GM21381 (cell line): ENCODE results near the gene CABLES1.
"Not testable (repeated sequence)": the region's sequence is repeated elsewhere in the genome, so short reads cannot be mapped to it uniquely, and the experiment has no call there.

Source experiments
- ATAC-seq: cut with Tn5 transposase; IDR thresholded peaks from one replicate; pipeline ENCODE4 v1.9.1; 2021; ENCODE audit warnings: mild to moderate bottlenecking, moderate library complexity; ENCODE audit not compliant: unreplicated experiment

The CABLES1 gene

GRCh38 chr18:23141104-23141999 lies 6.1 kb downstream of the CABLES1 start:
- no peak for ATAC-seq

GRCh38 chr18:23142251-23142929 lies 7.1 kb downstream of the CABLES1 start:
- no peak for ATAC-seq

DNA sequence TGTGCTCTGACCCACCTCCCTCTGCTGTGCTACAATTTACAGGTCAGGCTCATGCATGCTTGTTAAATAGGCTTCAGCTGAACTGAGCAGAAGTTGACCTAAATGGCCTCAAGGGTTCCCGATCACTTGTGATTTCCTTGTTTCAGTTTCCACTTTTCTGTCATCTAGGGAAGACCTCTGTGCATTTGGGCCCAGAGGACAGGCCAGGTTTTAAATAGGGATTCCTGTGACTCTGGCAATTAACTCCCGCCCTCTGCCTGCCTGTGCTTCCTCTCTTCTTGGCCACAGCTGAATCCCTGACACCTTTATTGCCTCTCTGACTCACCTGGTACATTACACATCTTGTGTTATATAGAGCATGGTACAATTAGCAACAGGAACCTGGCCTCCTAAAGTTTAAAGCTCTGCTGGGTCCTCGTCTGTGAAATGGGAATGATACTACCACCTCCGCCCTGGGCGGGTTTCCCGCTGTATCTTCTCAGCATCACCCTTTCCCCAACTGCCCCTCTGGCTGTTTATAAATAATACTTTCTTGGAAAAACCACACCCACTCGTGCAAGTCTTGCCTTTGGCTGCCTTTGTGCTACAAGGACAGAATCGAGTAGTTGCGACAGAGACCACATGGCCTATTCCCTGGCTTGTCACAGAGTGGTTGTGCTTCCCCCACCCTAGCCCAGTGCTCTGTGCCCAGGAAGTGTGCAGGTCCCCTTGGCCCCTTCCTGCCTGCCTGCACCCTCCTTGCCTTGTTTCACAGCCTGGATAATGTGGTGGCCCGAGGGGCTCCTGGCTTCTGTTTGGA lies 7.9 kb downstream of the CABLES1 start:
- no peak for ATAC-seq

- no peak for ATAC-seq
Observed at GRCh38 chr18:23143815-23144261, 8.6 kb downstream of the CABLES1 start.

DNA sequence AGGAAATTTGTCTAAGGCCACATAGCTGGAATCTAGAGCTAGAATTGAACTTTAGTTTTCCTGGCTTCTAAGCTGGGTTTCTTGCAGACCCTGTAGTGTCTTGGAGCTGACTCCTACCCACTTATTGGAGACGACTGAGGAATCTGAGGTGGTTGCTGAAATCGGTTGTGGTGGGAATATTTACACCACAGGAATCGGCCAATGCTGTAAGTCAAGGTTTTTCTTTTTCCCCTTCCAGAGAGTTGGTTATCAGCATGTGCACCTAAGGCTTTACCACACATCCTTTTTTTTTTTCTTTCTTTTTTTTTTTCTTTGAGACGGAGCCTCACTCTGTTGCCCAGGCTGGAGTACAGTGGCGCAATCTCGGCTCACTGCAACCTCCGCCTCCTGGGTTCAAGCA lies 9.4 kb downstream of the CABLES1 start:
- ATAC-seq: no peak

GRCh38 chr18:23145621-23146020 lies 10.3 kb downstream of the CABLES1 start:
- no peak for ATAC-seq

GRCh38 chr18:23146861-23147469 lies 11.7 kb downstream of the CABLES1 start:
- ATAC-seq: no peak

GRCh38 chr18:23148382-23148781 lies 13.1 kb downstream of the CABLES1 start:
- no peak for ATAC-seq

- ATAC-seq: no peak
Observed at GRCh38 chr18:23149570-23149969, 14.3 kb downstream of the CABLES1 start.

- no peak for ATAC-seq
Observed at GRCh38 chr18:23151414-23152099, 16.3 kb downstream of the CABLES1 start.

GRCh38 chr18:23154030-23154429 lies 18.7 kb downstream of the CABLES1 start:
- ATAC-seq: no peak

- ATAC-seq: no peak
Observed at GRCh38 chr18:23154823-23155500, 19.7 kb downstream of the CABLES1 start.

DNA sequence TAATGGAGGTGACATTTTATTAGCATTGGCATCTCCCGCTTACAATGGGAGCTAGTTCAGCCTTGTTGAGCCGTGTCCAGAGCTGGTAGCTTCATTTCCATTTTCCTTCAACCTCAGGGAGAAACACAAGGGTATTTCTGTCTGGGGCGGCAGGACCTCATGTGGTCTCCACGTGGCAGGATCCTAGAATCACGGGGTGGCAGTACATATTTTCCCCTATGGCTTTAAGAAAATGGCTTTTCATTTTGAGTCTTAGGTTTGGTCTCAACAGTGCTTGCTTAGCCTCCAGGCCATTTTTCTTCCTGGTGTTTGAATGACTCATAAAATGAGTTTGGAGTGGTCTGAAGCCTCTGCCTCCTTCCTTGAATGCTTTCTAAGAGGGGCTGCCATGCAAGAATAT lies 20.3 kb downstream of the CABLES1 start:
- ATAC-seq: no peak

DNA sequence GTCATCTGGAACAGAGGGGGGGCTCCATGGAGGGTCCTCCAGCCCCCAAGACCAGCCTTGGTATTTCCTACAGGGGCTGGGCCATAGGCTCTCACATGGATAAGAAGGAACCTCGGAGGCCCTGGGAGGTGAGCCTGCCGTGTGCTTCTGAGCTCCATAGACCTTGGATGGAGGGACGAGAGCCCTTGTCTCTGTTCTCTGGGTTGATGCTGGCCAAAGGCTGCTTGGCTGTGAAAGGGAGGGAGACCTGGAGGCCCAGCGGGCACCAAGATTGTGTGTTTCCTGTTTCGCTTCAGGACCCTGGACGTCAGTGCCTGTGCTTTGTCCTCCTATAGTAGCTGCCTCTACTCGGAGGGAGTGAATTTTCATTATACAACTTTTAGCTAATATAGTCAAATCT lies 20.8 kb downstream of the CABLES1 start:
- no peak for ATAC-seq

DNA sequence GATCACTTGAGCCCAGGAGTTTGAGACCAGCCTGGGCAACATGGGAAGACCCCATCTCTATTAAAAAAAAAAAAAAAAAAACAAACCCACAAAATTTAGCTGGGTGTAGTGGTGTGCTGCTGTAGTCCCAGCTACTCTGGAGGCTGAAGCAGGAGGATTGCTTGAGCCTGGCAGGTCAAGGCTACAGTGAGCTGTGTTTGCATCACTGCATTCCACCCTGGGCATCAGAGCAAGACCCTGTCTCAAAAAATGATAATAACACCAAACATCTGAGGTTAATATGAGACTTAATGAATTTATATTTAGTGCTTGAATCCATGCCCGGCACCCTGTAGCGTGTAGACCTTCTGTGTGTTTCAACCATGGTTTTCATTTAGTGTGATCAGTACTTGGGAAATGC lies 22.8 kb downstream of the CABLES1 start:
- no peak for ATAC-seq

DNA sequence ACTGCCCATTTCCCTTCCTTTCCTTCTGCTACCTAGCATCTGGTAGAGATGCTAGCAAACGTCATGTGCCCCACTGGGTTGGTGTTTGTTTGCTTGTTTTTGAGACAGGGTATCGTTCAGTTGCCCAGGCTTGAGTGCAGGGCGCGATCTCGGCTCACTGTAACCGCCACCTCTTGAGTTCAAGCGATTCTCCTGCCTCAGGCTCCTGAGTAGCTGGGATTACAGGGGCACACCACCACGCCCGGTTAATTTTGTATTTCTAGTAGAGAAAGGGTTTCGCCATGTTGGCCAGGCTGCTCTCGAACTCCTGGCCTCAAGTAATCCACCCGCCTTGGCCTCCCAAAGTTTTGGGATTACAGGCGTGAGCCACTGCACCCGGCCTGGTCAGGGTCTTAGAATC lies 23.6 kb downstream of the CABLES1 start:
- not testable (repeated sequence) for ATAC-seq

GRCh38 chr18:23159344-23159743 lies 24.1 kb downstream of the CABLES1 start:
- ATAC-seq: no peak

DNA sequence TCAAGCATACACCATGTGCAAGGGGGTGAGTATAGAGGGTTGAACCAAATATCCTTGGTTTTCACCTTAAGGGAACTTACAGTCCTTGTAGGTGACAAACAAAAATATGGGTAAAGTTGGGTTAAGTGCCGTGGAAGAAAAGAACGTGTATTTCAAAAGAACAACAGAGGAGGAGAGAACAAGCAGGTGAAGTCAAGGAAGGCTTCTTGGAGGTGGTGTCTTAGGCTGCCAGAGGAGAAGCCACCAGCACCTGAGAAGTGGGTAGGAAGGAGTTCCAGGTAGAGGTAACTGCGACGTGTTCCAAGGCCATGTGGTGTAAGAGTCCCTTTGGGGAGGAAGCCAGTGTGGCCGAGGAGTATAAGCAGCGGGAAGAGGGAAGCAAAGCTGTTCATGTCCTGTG lies 27.2 kb downstream of the CABLES1 start:
- no peak for ATAC-seq

GRCh38 chr18:23163786-23164533 lies 28.7 kb downstream of the CABLES1 start:
- ATAC-seq: no peak
